ENCODE data around the gene PCDH9. TPM values are rescaled to one million over a fixed set of nuclear protein-coding genes. Genes with fewer than 3 reads are reported as not detected.

The PCDH9 gene
- total and polyA plus RNA-seq, 2 of the 13 experiments (the other 11 are each of a cell fraction or from before 2014, with no cell fraction given): 0.09 TPM; not detected in 1

DNA sequence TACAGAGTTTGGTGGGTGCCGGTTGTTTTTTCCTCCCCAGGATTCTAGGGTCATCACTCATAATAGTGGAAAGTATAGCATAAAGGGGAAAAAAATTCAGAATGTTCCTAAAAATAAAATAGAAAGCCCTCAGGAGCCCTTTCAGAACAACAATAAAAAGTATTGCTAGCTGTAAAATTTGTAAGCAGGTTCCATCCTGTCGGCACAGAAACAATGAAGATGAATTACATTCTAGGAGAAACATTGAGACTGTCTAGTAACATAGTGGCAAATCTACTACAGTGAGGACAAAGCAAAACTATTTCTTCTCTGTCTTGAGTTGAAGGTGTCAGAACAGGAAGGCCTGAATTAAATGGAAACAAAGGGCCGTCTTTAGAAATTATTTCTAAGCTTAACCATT is 870.7 kb downstream of the PCDH9 start:
- H3K4me1 ChIP-seq (ENCODE audit: insufficient read depth, low read length): no peaks in the 10 kb centered on the region
- no peaks in the 10 kb centered on the region for H3K79me2 ChIP-seq (ENCODE audit: insufficient read depth, low read length)
- no peaks in the 10 kb centered on the region for H3K9me3 ChIP-seq (ENCODE audit: low read length)
- BruUV-seq (replicated peaks): no TSS peak
- no peak for DNase-seq (ENCODE audit: low spot score)
- intact Hi-C loops (cut with micrococcal nuclease; ENCODE audit: unreplicated experiment): no loop called here
- no peak overlapping the region for H3K4me3 ChIP-seq (replicated peaks in 1 of 3; ENCODE audit: insufficient read depth in 1 of 3, low read depth in 2 of 3, low read length in 3 of 3)
- POLR2A ChIA-PET: no interaction called here
- no peaks in the 10 kb centered on the region for H4K20me1 ChIP-seq (ENCODE audit: insufficient read depth, low read length)
- no peak overlapping the region for H3K4me2 ChIP-seq (ENCODE audit: low read depth, low read length)
- ATAC-seq: no peak
- in situ Hi-C loops (cut with HindIII; ENCODE audit: extremely low pct_ligation_motif_present, low pct_unique_long_range_greater_than_20kb): no loop called here
- no peaks in the 10 kb centered on the region for H3K36me3 ChIP-seq (replicated peaks in 1 of 2; ENCODE audit: control insufficient read depth in 1 of 2, insufficient read depth in 2 of 2, low read length in 2 of 2)
- no peak overlapping the region for H3K27ac ChIP-seq (ENCODE audit: extremely low read length, insufficient read depth, low read length)
- no peak for FAIRE-seq
- no peaks in the 10 kb centered on the region for H3K27me3 ChIP-seq (ENCODE audit: control insufficient read depth in 1 of 2, insufficient read depth in 2 of 2, low read length in 2 of 2)
- CTCF ChIA-PET (ENCODE audit: low intra/inter-chr PET ratio, low total read pairs): no interaction called here
- 11% methylated on average over 3 of the region's 3 CpGs for WGBS (ENCODE audit: low lambda C conversion rate)
- H2AFZ ChIP-seq (ENCODE audit: low read length): no peak overlapping the region
- no peak overlapping the region for H3K9ac ChIP-seq (ENCODE audit: insufficient read depth, low read depth, low read length)
- TF ChIP-seq, protein P1, sequence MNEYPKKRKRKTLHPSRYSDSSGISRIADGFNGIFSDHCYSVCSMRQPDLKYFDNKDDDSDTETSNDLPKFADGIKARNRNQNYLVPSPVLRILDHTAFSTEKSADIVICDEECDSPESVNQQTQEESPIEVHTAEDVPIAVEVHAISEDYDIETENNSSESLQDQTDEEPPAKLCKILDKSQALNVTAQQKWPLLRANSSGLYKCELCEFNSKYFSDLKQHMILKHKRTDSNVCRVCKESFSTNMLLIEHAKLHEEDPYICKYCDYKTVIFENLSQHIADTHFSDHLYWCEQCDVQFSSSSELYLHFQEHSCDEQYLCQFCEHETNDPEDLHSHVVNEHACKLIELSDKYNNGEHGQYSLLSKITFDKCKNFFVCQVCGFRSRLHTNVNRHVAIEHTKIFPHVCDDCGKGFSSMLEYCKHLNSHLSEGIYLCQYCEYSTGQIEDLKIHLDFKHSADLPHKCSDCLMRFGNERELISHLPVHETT (CRISPR knock-in tag; conservative IDR thresholded peaks at IDR 0.05): no peak
- TF ChIP-seq ZNF782 (CRISPR knock-in tag; IDR thresholded peaks at IDR 0.05; ENCODE audit: borderline replicate concordance) (no peak), ZNF615 (CRISPR knock-in tag; IDR thresholded peaks at IDR 0.05; ENCODE audit: borderline replicate concordance) (no peak), ZNF446 (CRISPR knock-in tag; IDR thresholded peaks at IDR 0.05) (no peak), ESRRA (CRISPR knock-in tag; IDR thresholded peaks at IDR 0.05; ENCODE audit: low read depth) (no peak), ATRX (CRISPR knock-in tag; IDR thresholded peaks at IDR 0.05; ENCODE audit: borderline replicate concordance) (no peak), SNAI1 (CRISPR knock-in tag; IDR thresholded peaks at IDR 0.05; ENCODE audit: borderline replicate concordance) (no peak), ZNF256 (CRISPR knock-in tag; conservative IDR thresholded peaks at IDR 0.05) (no peak), HOXA7 (CRISPR knock-in tag; IDR thresholded peaks at IDR 0.05) (no peak)
- TF ChIP-seq, protein P2, sequence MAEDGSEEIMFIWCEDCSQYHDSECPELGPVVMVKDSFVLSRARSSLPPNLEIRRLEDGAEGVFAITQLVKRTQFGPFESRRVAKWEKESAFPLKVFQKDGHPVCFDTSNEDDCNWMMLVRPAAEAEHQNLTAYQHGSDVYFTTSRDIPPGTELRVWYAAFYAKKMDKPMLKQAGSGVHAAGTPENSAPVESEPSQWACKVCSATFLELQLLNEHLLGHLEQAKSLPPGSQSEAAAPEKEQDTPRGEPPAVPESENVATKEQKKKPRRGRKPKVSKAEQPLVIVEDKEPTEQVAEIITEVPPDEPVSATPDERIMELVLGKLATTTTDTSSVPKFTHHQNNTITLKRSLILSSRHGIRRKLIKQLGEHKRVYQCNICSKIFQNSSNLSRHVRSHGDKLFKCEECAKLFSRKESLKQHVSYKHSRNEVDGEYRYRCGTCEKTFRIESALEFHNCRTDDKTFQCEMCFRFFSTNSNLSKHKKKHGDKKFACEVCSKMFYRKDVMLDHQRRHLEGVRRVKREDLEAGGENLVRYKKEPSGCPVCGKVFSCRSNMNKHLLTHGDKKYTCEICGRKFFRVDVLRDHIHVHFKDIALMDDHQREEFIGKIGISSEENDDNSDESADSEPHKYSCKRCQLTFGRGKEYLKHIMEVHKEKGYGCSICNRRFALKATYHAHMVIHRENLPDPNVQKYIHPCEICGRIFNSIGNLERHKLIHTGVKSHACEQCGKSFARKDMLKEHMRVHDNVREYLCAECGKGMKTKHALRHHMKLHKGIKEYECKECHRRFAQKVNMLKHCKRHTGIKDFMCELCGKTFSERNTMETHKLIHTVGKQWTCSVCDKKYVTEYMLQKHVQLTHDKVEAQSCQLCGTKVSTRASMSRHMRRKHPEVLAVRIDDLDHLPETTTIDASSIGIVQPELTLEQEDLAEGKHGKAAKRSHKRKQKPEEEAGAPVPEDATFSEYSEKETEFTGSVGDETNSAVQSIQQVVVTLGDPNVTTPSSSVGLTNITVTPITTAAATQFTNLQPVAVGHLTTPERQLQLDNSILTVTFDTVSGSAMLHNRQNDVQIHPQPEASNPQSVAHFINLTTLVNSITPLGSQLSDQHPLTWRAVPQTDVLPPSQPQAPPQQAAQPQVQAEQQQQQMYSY (CRISPR knock-in tag; IDR thresholded peaks at IDR 0.05): no peak
- TF ChIP-seq, protein P3, sequence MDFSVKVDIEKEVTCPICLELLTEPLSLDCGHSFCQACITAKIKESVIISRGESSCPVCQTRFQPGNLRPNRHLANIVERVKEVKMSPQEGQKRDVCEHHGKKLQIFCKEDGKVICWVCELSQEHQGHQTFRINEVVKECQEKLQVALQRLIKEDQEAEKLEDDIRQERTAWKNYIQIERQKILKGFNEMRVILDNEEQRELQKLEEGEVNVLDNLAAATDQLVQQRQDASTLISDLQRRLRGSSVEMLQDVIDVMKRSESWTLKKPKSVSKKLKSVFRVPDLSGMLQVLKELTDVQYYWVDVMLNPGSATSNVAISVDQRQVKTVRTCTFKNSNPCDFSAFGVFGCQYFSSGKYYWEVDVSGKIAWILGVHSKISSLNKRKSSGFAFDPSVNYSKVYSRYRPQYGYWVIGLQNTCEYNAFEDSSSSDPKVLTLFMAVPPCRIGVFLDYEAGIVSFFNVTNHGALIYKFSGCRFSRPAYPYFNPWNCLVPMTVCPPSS (IDR thresholded peaks at IDR 0.05): no peak
- TF ChIP-seq, protein P4, sequence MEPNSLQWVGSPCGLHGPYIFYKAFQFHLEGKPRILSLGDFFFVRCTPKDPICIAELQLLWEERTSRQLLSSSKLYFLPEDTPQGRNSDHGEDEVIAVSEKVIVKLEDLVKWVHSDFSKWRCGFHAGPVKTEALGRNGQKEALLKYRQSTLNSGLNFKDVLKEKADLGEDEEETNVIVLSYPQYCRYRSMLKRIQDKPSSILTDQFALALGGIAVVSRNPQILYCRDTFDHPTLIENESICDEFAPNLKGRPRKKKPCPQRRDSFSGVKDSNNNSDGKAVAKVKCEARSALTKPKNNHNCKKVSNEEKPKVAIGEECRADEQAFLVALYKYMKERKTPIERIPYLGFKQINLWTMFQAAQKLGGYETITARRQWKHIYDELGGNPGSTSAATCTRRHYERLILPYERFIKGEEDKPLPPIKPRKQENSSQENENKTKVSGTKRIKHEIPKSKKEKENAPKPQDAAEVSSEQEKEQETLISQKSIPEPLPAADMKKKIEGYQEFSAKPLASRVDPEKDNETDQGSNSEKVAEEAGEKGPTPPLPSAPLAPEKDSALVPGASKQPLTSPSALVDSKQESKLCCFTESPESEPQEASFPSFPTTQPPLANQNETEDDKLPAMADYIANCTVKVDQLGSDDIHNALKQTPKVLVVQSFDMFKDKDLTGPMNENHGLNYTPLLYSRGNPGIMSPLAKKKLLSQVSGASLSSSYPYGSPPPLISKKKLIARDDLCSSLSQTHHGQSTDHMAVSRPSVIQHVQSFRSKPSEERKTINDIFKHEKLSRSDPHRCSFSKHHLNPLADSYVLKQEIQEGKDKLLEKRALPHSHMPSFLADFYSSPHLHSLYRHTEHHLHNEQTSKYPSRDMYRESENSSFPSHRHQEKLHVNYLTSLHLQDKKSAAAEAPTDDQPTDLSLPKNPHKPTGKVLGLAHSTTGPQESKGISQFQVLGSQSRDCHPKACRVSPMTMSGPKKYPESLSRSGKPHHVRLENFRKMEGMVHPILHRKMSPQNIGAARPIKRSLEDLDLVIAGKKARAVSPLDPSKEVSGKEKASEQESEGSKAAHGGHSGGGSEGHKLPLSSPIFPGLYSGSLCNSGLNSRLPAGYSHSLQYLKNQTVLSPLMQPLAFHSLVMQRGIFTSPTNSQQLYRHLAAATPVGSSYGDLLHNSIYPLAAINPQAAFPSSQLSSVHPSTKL (CRISPR knock-in tag; IDR thresholded peaks at IDR 0.05): no peak
- TF ChIP-seq, protein P5, sequence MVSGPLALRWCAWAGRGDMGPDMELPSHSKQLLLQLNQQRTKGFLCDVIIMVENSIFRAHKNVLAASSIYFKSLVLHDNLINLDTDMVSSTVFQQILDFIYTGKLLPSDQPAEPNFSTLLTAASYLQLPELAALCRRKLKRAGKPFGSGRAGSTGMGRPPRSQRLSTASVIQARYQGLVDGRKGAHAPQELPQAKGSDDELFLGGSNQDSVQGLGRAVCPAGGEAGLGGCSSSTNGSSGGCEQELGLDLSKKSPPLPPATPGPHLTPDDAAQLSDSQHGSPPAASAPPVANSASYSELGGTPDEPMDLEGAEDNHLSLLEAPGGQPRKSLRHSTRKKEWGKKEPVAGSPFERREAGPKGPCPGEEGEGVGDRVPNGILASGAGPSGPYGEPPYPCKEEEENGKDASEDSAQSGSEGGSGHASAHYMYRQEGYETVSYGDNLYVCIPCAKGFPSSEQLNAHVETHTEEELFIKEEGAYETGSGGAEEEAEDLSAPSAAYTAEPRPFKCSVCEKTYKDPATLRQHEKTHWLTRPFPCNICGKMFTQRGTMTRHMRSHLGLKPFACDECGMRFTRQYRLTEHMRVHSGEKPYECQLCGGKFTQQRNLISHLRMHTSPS (CRISPR knock-in tag; IDR thresholded peaks at IDR 0.05; ENCODE audit: low read depth): no peak
